Ishikawa (cell line): ENCODE measurements around the gene GNB2.

ENCODE experiments used
- CEBPB ChIP-seq: IDR thresholded peaks from 2 replicates; pipeline ENCODE4 v1.6.1; 2012
- CREB1 ChIP-seq: IDR thresholded peaks from 2 replicates; pipeline ENCODE4 v1.6.1; 2012; ENCODE audit warnings: low read depth
- EGR1 ChIP-seq: IDR thresholded peaks from 2 replicates; pipeline ENCODE4 v1.6.1; 2012
- EP300 ChIP-seq: IDR thresholded peaks from 2 replicates; pipeline ENCODE4 v1.6.1; 2012; ENCODE audit warnings: borderline replicate concordance
- FOXM1 ChIP-seq: IDR thresholded peaks from 2 replicates; pipeline ENCODE4 v1.6.1; 2012; ENCODE audit warnings: low read depth, borderline replicate concordance
- MAX ChIP-seq: IDR thresholded peaks from 2 replicates; pipeline ENCODE4 v1.6.1; 2012
- NFIC ChIP-seq: IDR thresholded peaks from 2 replicates; pipeline ENCODE4 v1.6.1; 2012
- RAD21 ChIP-seq: IDR thresholded peaks from 2 replicates; pipeline ENCODE4 v1.6.1; 2012; ENCODE audit warnings: low read depth
- TAF1 ChIP-seq: IDR thresholded peaks from 2 replicates; pipeline ENCODE4 v1.6.1; 2012; ENCODE audit warnings: low read depth, mild to moderate bottlenecking
- TCF12 ChIP-seq: IDR thresholded peaks from 2 replicates; pipeline ENCODE4 v1.6.1; 2012; ENCODE audit warnings: low read depth
- TEAD4 ChIP-seq: IDR thresholded peaks from 2 replicates; pipeline ENCODE4 v1.6.1; 2012
- USF1 ChIP-seq: IDR thresholded peaks from 2 replicates; pipeline ENCODE4 v1.6.1; 2012
- YY1 ChIP-seq: IDR thresholded peaks from 2 replicates; pipeline ENCODE4 v1.6.1; 2012; ENCODE audit warnings: low read depth
- ZBTB7A ChIP-seq: IDR thresholded peaks from 2 replicates; pipeline ENCODE4 v1.6.1; 2012; ENCODE audit warnings: low read depth
- TF ChIP-seq, protein P1 (sequence below): IDR thresholded peaks from 2 replicates; pipeline ENCODE4 v1.6.1; 2012; ENCODE audit warnings: low read depth, mild to moderate bottlenecking

Gene GNB2

GRCh38 chr7:100665168-100665726, 8.3 kb upstream of the GNB2 start:
- TF ChIP-seq CREB1 = no peak
- TF ChIP-seq FOXM1 = no peak
- TF ChIP-seq USF1 = no peak
- no peak for TF ChIP-seq NFIC
- TF ChIP-seq ZBTB7A = no peak
- TF ChIP-seq EGR1 = no peak
- TF ChIP-seq, protein P1, sequence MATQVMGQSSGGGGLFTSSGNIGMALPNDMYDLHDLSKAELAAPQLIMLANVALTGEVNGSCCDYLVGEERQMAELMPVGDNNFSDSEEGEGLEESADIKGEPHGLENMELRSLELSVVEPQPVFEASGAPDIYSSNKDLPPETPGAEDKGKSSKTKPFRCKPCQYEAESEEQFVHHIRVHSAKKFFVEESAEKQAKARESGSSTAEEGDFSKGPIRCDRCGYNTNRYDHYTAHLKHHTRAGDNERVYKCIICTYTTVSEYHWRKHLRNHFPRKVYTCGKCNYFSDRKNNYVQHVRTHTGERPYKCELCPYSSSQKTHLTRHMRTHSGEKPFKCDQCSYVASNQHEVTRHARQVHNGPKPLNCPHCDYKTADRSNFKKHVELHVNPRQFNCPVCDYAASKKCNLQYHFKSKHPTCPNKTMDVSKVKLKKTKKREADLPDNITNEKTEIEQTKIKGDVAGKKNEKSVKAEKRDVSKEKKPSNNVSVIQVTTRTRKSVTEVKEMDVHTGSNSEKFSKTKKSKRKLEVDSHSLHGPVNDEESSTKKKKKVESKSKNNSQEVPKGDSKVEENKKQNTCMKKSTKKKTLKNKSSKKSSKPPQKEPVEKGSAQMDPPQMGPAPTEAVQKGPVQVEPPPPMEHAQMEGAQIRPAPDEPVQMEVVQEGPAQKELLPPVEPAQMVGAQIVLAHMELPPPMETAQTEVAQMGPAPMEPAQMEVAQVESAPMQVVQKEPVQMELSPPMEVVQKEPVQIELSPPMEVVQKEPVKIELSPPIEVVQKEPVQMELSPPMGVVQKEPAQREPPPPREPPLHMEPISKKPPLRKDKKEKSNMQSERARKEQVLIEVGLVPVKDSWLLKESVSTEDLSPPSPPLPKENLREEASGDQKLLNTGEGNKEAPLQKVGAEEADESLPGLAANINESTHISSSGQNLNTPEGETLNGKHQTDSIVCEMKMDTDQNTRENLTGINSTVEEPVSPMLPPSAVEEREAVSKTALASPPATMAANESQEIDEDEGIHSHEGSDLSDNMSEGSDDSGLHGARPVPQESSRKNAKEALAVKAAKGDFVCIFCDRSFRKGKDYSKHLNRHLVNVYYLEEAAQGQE = no peak
- TF ChIP-seq RAD21 = no peak
- TF ChIP-seq EP300 = no peak
- no peak for TF ChIP-seq CEBPB
- TF ChIP-seq TEAD4 = no peak
- TF ChIP-seq MAX = no peak
- TF ChIP-seq YY1 = no peak
- no peak for TF ChIP-seq TCF12
- TF ChIP-seq TAF1 = no peak

- no peak for TF ChIP-seq EGR1
- TF ChIP-seq, protein P1 = no peak
- TF ChIP-seq ZBTB7A = no peak
- no peak for TF ChIP-seq RAD21
- no peak for TF ChIP-seq USF1
- TF ChIP-seq EP300 = no peak
- TF ChIP-seq FOXM1 = no peak
- TF ChIP-seq CEBPB = no peak
- TF ChIP-seq TCF12 = no peak
- no peak for TF ChIP-seq TEAD4
- TF ChIP-seq MAX = no peak
- no peak for TF ChIP-seq CREB1
- TF ChIP-seq NFIC = no peak
- TF ChIP-seq YY1 = no peak
- no peak for TF ChIP-seq TAF1
These were observed 6.0 kb upstream of the GNB2 start for GRCh38 chr7:100667331-100668068.

DNA sequence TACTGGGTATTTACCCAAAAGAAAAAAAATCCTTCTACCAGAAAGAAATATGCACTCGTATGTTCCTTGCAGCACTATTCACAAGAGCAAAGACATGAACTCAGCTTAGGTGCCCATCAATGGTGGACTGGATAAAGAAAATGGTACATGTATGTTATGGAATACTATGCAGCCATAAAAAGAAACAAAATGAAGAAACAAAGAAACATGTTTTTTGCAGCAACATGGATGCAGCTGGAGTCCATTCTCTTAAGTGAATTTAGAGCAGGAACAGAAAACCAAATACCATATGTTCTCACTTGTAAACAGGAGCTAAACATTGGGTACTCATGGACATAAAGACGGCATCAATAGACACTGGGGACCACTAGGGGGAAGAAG, 5.5 kb upstream of the GNB2 start:
- TF ChIP-seq TEAD4 (no peak), TAF1 (no peak)

- TF ChIP-seq USF1 (no peak), MAX (no peak), TAF1 (no peak), CREB1 (no peak), EGR1 (no peak), FOXM1 (no peak), RAD21 (no peak), EP300 (no peak), NFIC (no peak), CEBPB (no peak), YY1 (no peak), TEAD4 (no peak), ZBTB7A (no peak), TCF12 (no peak)
- TF ChIP-seq, protein P1 = no peak
These were observed 3.5 kb upstream of the GNB2 start for GRCh38 chr7:100670074-100670473.
